Measurements from ENCODE around the gene MS4A6E. TPM values are rescaled to one million over a fixed set of nuclear protein-coding genes. Genes with fewer than 3 reads are reported as not detected.

The MS4A6E gene
- total RNA-seq, 4 donors from 2014 or later, result not detected

DNA sequence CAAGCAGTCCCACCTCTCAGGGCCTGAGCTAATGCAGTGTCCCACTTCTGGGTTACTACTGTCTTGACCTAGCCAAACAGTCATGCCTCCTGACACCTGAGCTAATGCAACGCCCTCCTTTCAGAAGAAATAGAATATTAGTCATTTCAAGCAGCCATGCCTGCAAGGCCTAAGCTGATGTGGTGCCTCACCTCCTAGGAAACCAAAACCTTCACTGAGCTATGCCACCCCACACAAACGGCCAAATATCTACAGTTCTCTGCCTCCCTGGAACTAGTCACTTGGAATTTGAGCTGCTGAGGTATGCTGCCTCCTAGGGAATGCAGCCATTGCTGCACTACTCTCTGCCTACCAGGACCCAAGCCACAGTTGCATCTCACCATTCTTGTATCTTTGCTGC lies 8.3 kb upstream of the MS4A6E start:
- no peaks in the 10 kb centered on the region for H3K36me3 ChIP-seq
- H3K9me3 ChIP-seq, result peaks cover 0 to 14% (median 0%) of the 10 kb centered on the region in 3 donors
- TF ChIP-seq, protein P1, sequence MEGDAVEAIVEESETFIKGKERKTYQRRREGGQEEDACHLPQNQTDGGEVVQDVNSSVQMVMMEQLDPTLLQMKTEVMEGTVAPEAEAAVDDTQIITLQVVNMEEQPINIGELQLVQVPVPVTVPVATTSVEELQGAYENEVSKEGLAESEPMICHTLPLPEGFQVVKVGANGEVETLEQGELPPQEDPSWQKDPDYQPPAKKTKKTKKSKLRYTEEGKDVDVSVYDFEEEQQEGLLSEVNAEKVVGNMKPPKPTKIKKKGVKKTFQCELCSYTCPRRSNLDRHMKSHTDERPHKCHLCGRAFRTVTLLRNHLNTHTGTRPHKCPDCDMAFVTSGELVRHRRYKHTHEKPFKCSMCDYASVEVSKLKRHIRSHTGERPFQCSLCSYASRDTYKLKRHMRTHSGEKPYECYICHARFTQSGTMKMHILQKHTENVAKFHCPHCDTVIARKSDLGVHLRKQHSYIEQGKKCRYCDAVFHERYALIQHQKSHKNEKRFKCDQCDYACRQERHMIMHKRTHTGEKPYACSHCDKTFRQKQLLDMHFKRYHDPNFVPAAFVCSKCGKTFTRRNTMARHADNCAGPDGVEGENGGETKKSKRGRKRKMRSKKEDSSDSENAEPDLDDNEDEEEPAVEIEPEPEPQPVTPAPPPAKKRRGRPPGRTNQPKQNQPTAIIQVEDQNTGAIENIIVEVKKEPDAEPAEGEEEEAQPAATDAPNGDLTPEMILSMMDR (IDR thresholded peaks at IDR 0.05), result no peak
- no peak for TF ChIP-seq POLR2A (IDR thresholded peaks at IDR 0.05)
- no peak overlapping the region for H3K4me3 ChIP-seq
- H3K27me3 ChIP-seq, result no peaks in the 10 kb centered on the region
- intact Hi-C loops (cut with DNase I), result no loop called here
- H3K4me1 ChIP-seq, result no peaks in the 10 kb centered on the region
- no peak overlapping the region for H3K27ac ChIP-seq
- no peak for DNase-seq
- 50 to 51% methylated on average over 2 of the region's 2 CpGs for WGBS, 2 donors

DNA sequence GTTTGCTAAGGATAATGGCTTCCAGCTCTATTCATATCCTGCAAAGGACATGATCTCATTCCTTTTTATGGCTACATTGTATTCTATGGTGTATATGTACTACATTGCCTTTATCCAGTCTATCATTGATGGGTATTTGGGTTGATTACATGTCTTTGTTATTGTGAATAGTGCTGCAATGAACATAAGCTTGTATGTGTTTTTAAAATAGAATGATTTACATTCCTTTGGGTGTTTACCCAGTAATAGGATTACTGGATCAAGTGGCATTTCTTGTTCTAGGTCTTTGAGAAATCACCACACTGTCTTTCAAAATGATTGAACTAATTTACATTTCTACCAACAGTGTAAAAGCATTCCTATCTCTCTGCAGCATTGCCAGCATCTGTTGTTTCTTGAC lies 6.0 kb upstream of the MS4A6E start:
- H3K9me3 ChIP-seq, result peaks cover 0 to 14% (median 0%) of the 10 kb centered on the region in 3 donors
- no peak overlapping the region for H3K4me3 ChIP-seq
- no peak overlapping the region for H3K27ac ChIP-seq
- H3K36me3 ChIP-seq, result no peaks in the 10 kb centered on the region
- no peaks in the 10 kb centered on the region for H3K27me3 ChIP-seq
- TF ChIP-seq, protein P1 (IDR thresholded peaks at IDR 0.05), result no peak
- TF ChIP-seq POLR2A (IDR thresholded peaks at IDR 0.05), result no peak
- no peak for DNase-seq
- no peaks in the 10 kb centered on the region for H3K4me1 ChIP-seq
- intact Hi-C loops (cut with DNase I), result no loop called here

DNA sequence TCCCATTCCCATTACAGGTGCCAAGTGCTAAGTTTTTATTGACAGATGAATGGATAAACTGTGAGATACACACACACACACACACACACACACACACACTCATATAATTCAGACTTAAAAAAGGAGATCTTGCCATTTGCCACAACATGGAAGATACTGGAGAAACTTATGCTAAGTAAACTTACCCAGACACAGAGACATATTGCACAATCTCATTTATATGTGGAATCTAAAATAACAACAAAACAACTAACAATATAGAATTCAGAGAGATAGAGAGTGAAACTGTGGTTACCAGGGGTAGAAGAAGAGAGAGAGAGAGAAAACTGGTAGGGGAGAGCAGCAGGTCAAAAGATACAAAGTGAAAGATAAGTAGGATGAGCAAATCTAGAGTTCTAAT lies 1.4 kb downstream of the MS4A6E start:
- TF ChIP-seq, protein P1 (IDR thresholded peaks at IDR 0.05), result no peak
- TF ChIP-seq POLR2A (IDR thresholded peaks at IDR 0.05), result no peak
- no peak for DNase-seq
- intact Hi-C loops (cut with DNase I), result no loop called here
- Histone ChIP-seq H3K36me3 (no peaks in the 10 kb centered on the region), H3K4me1 (no peaks in the 10 kb centered on the region), H3K27me3 (no peaks in the 10 kb centered on the region), H3K4me3 (no peak overlapping the region), H3K9me3 (peaks cover 0 to 6% (median 0%) of the 10 kb centered on the region in 3 donors), H3K27ac (no peak overlapping the region)

DNA sequence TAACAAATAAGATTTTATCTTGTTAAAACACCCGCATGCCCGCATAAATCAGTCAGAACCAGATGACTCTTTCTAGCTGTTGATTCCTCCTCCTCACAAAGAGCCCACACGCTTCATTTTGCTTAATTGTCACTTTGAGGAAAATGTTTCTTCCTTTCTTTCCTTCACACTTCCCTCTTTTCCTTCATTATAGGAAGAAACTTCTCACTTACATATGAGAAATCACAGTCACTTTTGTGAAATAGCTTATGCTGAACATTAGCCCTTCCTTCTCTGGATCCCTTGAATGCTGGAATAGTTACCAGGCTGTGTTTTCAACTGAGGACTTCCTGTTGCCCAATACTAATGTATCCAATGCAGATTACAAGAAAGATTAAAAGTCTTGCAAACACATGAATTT lies 5.8 kb downstream of the MS4A6E start:
- TF ChIP-seq, protein P1 (IDR thresholded peaks at IDR 0.05), result no peak
- no peak for TF ChIP-seq POLR2A (IDR thresholded peaks at IDR 0.05)
- intact Hi-C loops (cut with DNase I), result no loop called here
- no peak for DNase-seq
- no peaks in the 10 kb centered on the region for H3K36me3 ChIP-seq
- 39 to 64% methylated on average over 3 of the region's 3 CpGs for WGBS, 2 donors
- H3K9me3 ChIP-seq, result no peaks in the 10 kb centered on the region
- no peak overlapping the region for H3K4me3 ChIP-seq
- H3K27me3 ChIP-seq, result no peaks in the 10 kb centered on the region
- no peak overlapping the region for H3K27ac ChIP-seq
- no peaks in the 10 kb centered on the region for H3K4me1 ChIP-seq

DNA sequence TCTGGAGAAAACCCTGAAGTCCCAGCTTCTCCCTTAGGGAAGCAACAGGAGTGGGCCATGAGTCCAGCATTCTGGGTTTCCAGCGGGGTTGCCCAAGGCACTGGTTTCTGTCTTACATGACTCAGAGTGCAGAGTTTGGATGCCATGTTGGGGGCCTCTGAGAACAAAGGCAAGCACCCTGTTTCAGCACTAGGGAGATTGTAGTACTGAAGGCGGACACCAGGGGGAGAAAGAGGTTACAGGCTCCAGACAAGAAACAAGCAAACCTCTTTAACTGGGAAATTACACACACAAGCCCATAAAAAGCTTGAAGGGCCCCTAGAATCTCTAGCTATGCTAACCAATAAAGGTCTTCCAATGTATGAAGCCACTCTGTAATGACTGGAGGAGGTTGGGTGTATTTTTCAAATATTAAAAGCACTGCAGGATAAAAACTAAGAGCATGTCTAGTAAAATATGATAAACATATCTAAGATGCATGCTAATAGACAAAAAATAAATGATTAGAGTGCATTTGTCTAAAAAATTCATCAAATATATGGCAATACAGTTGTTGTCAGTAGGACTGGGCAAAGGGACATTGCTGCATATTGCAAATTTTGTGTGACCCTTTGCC lies 7.1 kb downstream of the MS4A6E start:
- Histone ChIP-seq H3K4me3 (no peak overlapping the region), H3K36me3 (no peaks in the 10 kb centered on the region), H3K9me3 (no peaks in the 10 kb centered on the region), H3K4me1 (no peaks in the 10 kb centered on the region), H3K27me3 (no peaks in the 10 kb centered on the region), H3K27ac (peak overlapping the region in 1 of 4 donors; percentile 28)
- intact Hi-C loops (cut with DNase I), result no loop called here
- no peak for DNase-seq
- 0 to 18% methylated on average over 1 to 2 of the region's 2 CpGs for WGBS, 2 donors
- no peak for TF ChIP-seq POLR2A (IDR thresholded peaks at IDR 0.05)
- TF ChIP-seq, protein P1 (IDR thresholded peaks at IDR 0.05), result peak; percentile 32 to 65 (median 56)
